Measurements from ENCODE around the gene GPANK1. TPM values are rescaled to one million over a fixed set of nuclear protein-coding genes. Genes with fewer than 3 reads are reported as not detected.

GPANK1 gene
- total RNA-seq, 1 experiment from 2014 or later, result 29.1 TPM

- TF ChIP-seq CDX4 (CRISPR knock-in tag; IDR thresholded peaks at IDR 0.05; ENCODE audit: borderline replicate concordance) (no peak), ZBTB43 (CRISPR knock-in tag; IDR thresholded peaks at IDR 0.05) (no peak), ZNF219 (CRISPR knock-in tag; IDR thresholded peaks at IDR 0.05; ENCODE audit: borderline replicate concordance) (no peak), PREB (CRISPR knock-in tag; IDR thresholded peaks at IDR 0.05; ENCODE audit: borderline replicate concordance) (no peak), NR2C2 (CRISPR knock-in tag; IDR thresholded peaks at IDR 0.05) (no peak), GTF2I (CRISPR knock-in tag; conservative IDR thresholded peaks at IDR 0.05) (no peak)
These were observed 32.4 kb downstream of the GPANK1 start (continued) for GRCh38 chr6:31632279-31632946.

- ChIA-PET CTCF (no interaction called here), POLR2A (no interaction called here)
- Mint-ChIP-seq H3K36me3 (peaks cover 91% of the 10 kb centered on the region), H3K4me3 (no peak overlapping the region), H3K27me3 (ENCODE audit: low read depth) (no peaks in the 10 kb centered on the region; the same call in 1 of the 2 replicates), H3K27ac (peak overlapping the region; percentile 82), H3K4me1 (no peaks in the 10 kb centered on the region), H3K9me3 (no peaks in the 10 kb centered on the region)
- no peak; the same call in 1 of the 2 replicates for ATAC-seq
- no peak for DNase-seq (ENCODE audit: low spot score)
- TF ChIP-seq NFATC4 (CRISPR knock-in tag; IDR thresholded peaks at IDR 0.05), result no peak
- TF ChIP-seq ZNF396 (CRISPR knock-in tag; IDR thresholded peaks at IDR 0.05; ENCODE audit: borderline replicate concordance), result no peak
- no peak for TF ChIP-seq GTF2I (CRISPR knock-in tag; conservative IDR thresholded peaks at IDR 0.05)
- no peak for TF ChIP-seq CBFB (CRISPR knock-in tag; IDR thresholded peaks at IDR 0.05; ENCODE audit: low read depth)
- no peak for TF ChIP-seq NFE2L1 (CRISPR knock-in tag; IDR thresholded peaks at IDR 0.05)
- no peak for TF ChIP-seq IRF2 (CRISPR knock-in tag; IDR thresholded peaks at IDR 0.05; ENCODE audit: borderline replicate concordance, low read depth)
- no peak for TF ChIP-seq JUN (CRISPR knock-in tag; IDR thresholded peaks at IDR 0.05)
- no peak for TF ChIP-seq TEAD1 (CRISPR knock-in tag; IDR thresholded peaks at IDR 0.05)
- no peak for TF ChIP-seq NR2C2 (CRISPR knock-in tag; IDR thresholded peaks at IDR 0.05)
- no peak for TF ChIP-seq ZNF232 (CRISPR knock-in tag; IDR thresholded peaks at IDR 0.05)
- TF ChIP-seq PRRX2 (CRISPR knock-in tag; IDR thresholded peaks at IDR 0.05), result no peak
These were observed 33.0 kb downstream of the GPANK1 start for GRCh38 chr6:31631681-31632278.

- H3K9me3 Mint-ChIP-seq, result no peaks in the 10 kb centered on the region
- POLR2A ChIA-PET, result no interaction called here
These were observed 33.6 kb downstream of the GPANK1 start for GRCh38 chr6:31631209-31631608.

More at GRCh38 chr6:31631209-31631608, 33.6 kb downstream of the GPANK1 start:
- Mint-ChIP-seq H3K36me3 (peaks cover 91% of the 10 kb centered on the region), H3K27ac (no peak overlapping the region), H3K4me3 (no peak overlapping the region), H3K4me1 (no peaks in the 10 kb centered on the region), H3K27me3 (ENCODE audit: low read depth) (no peaks in the 10 kb centered on the region; the same call in 1 of the 2 replicates)
- ATAC-seq (no peak), DNase-seq (ENCODE audit: low spot score) (no peak)
- TF ChIP-seq CBFB (CRISPR knock-in tag; IDR thresholded peaks at IDR 0.05; ENCODE audit: low read depth) (no peak), ZSCAN18 (CRISPR knock-in tag; IDR thresholded peaks at IDR 0.05) (no peak), IRF2 (CRISPR knock-in tag; IDR thresholded peaks at IDR 0.05; ENCODE audit: borderline replicate concordance, low read depth) (no peak), ZNF423 (CRISPR knock-in tag; IDR thresholded peaks at IDR 0.05) (no peak), AFF4 (CRISPR knock-in tag; IDR thresholded peaks at IDR 0.05; ENCODE audit: borderline replicate concordance) (no peak), ZNF317 (CRISPR knock-in tag; IDR thresholded peaks at IDR 0.05; ENCODE audit: borderline replicate concordance, low read depth) (no peak), TEAD1 (CRISPR knock-in tag; IDR thresholded peaks at IDR 0.05) (no peak)
- CTCF ChIA-PET, result no interaction called here

All from WTC11 (cell line).